GM18951 (cell line): ENCODE measurements around the gene TMEM100.

Experiments used
- POLR2A ChIP-seq: IDR thresholded peaks from 4 replicates; pipeline ENCODE4 v1.6.1; 2011; ENCODE audit warnings: mild to moderate bottlenecking; ENCODE audit not compliant: insufficient read length, insufficient read depth; ENCODE audit errors: extremely low read depth
- in situ Hi-C: fragments of 300-500 bp; cut with MboI; formaldehyde crosslinking; loops from one replicate; pipeline ENCODE4 v1.12.0; 2022; ENCODE audit warnings: low sequenced_read_pairs, mixed read lengths, inconsistent platforms; ENCODE audit not compliant: unreplicated experiment

TMEM100 gene

GRCh38 chr17:55737976-55738501 lies 15.4 kb upstream of the TMEM100 start:
- TF ChIP-seq POLR2A: no peak
- in situ Hi-C loops: no loop called here

DNA sequence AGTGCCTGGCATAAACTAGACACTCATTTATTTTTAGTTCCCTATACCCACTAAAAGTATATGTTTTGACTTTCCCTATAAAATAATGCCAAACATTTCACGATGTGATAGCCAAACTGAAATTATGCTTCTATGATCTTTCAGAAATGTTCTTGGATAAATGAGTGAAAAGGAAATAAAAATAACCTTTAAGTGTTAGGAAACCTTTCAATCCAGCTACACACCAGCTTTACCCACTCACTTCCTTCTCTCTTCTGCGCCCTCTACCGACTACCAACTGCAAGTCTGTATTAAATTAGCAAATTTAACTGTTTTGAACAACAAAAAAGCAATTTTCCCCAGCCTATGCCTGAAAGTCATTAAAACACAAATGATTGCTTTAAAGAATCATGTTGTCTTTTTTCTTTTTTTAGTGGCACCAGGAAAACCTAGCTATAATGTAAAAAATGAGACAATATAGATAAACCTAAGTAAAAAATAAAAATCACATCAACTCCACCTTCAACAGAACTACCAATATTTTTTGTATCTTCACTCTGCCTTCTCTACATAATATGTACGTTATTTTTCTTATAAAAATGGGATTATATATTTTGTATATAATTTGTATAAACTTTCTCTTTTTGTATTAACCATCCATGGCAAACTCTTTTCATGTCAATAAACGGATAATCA lies 13.2 kb upstream of the TMEM100 start:
- in situ Hi-C loops: no loop called here
- TF ChIP-seq POLR2A: no peak

GRCh38 chr17:55734128-55734781 lies 11.6 kb upstream of the TMEM100 start:
- in situ Hi-C loops: no loop called here
- no peak for TF ChIP-seq POLR2A

- TF ChIP-seq POLR2A: no peak
- in situ Hi-C loops: no loop called here
These were observed 9.1 kb upstream of the TMEM100 start for GRCh38 chr17:55731586-55732250.

GRCh38 chr17:55730808-55731207 lies 8.1 kb upstream of the TMEM100 start:
- in situ Hi-C loops: no loop called here
- no peak for TF ChIP-seq POLR2A

DNA sequence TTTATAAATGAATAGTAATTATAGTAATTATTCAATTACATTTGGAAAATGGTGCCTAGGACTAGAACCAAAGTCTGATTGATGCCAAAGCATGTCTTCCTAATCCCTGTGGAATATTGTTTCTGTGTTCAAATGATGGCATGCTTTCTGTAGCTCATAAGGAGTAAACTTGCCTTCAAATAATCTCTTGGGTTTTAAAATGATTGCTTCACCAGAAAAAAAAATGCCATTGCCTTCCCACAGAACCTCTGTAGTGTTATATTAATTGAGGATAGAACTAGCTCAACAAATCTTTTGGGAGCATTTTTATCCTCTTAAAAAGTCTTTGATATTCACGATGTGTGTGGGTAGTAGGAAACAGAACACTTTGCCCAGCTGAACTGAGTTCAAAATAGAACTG lies 7.7 kb upstream of the TMEM100 start:
- no peak for TF ChIP-seq POLR2A
- in situ Hi-C loops: no loop called here

GRCh38 chr17:55729484-55729883 lies 6.8 kb upstream of the TMEM100 start:
- no peak for TF ChIP-seq POLR2A
- in situ Hi-C loops: no loop called here

DNA sequence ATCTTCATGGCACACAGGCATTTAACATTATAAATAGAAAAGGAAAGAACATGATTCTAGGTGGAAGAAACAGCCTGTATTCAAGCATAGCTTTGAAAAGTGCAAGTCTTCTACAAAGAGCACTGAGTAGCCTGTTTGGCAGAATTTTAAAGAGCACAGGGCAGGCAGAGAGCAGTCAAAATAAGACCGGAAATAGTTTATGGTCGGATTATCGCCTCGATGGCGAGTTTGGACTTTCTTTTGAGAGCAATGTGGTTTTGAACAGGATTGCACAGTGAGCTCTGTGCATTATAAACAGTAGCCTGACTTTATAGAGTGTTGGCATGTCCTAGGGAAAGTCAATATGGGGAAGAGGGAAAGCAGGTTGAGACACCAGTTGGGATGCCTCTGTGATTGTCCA lies 6.2 kb upstream of the TMEM100 start:
- TF ChIP-seq POLR2A: no peak
- in situ Hi-C loops: no loop called here

GRCh38 chr17:55728361-55728760 lies 5.7 kb upstream of the TMEM100 start:
- in situ Hi-C loops: no loop called here
- no peak for TF ChIP-seq POLR2A

- no peak for TF ChIP-seq POLR2A
- in situ Hi-C loops: no loop called here
These were observed 5.3 kb upstream of the TMEM100 start for GRCh38 chr17:55727920-55728319.

DNA sequence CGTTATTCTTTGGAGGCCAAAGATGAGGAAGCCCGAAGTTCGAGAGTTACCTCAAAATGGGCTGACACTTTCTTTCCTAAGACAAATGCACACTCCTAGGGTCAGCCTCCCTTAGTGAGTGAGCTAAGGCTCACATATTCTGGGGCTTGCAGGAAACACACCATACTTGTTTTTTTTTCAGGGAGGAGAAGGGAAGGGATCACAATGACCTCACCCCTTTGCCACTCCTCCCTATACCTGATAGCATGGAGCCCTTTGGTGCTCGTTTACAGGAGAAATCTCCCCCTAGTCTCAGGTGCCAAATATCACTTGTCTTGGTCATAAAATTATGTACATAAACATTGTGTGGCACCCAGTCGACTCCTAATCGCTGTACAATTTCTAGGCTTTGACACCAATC lies 4.6 kb upstream of the TMEM100 start:
- in situ Hi-C loops: no loop called here
- no peak for TF ChIP-seq POLR2A

GRCh38 chr17:55726440-55726839 lies 3.8 kb upstream of the TMEM100 start:
- in situ Hi-C loops: no loop called here
- no peak for TF ChIP-seq POLR2A

- TF ChIP-seq POLR2A: no peak
- in situ Hi-C loops: no loop called here
These were observed 804 bp upstream of the TMEM100 start for GRCh38 chr17:55723488-55723848.

GRCh38 chr17:55722016-55722736 lies 488 bp downstream of the TMEM100 start:
- no peak for TF ChIP-seq POLR2A

More at GRCh38 chr17:55722016-55722736, 488 bp downstream of the TMEM100 start:
- in situ Hi-C loops: no loop called here
